Activated CD4-positive, alpha-beta T cell treated with anti-CD3 and anti-CD28 coated beads, Interleukin-2, Interleukin-4, amounts not matched to agents 100 ng/mL and 50 ng/mL, durations not matched to agents 16 hours and 8 hours (primary cell): ENCODE results near the gene MOSPD3.
A peak's percentile ranks its signal among the peaks of the same experiment; 100 is the strongest.

Experiments
- DNase-seq: peaks from one replicate; pipeline ENCODE4 v3.0.0-alpha.2; 2020; ENCODE audit warnings: low spot score

MOSPD3 gene

GRCh38 chr7:100591596-100591995, 20.7 kb upstream of the MOSPD3 start:
- DNase-seq, result no peak

GRCh38 chr7:100595188-100595587, 17.2 kb upstream of the MOSPD3 start:
- DNase-seq, result no peak

- no peak for DNase-seq
These were observed 13.9 kb upstream of the MOSPD3 start for GRCh38 chr7:100598425-100598824.

- no peak for DNase-seq
These were observed 12.2 kb upstream of the MOSPD3 start for GRCh38 chr7:100599911-100600729.

GRCh38 chr7:100600730-100601038, 11.7 kb upstream of the MOSPD3 start:
- DNase-seq, result no peak

- DNase-seq, result no peak
These were observed 9.2 kb upstream of the MOSPD3 start for GRCh38 chr7:100602889-100603725.

GRCh38 chr7:100603726-100604027, 8.7 kb upstream of the MOSPD3 start:
- no peak for DNase-seq

- peak; percentile 53 for DNase-seq
These were observed 8.0 kb upstream of the MOSPD3 start for GRCh38 chr7:100604028-100604975.

GRCh38 chr7:100604976-100605911, 7.1 kb upstream of the MOSPD3 start:
- DNase-seq, result no peak

GRCh38 chr7:100606313-100606712, 6.0 kb upstream of the MOSPD3 start:
- no peak for DNase-seq

- no peak for DNase-seq
These were observed 5.2 kb upstream of the MOSPD3 start for GRCh38 chr7:100607111-100607510.

- DNase-seq, result no peak
These were observed 2.4 kb upstream of the MOSPD3 start for GRCh38 chr7:100609958-100610357.

- no peak for DNase-seq
These were observed 520 bp downstream of the MOSPD3 start for GRCh38 chr7:100612730-100613390.

GRCh38 chr7:100613412-100614175, 1.3 kb downstream of the MOSPD3 start:
- no peak for DNase-seq

- DNase-seq, result no peak
These were observed 2.0 kb downstream of the MOSPD3 start for GRCh38 chr7:100614308-100614861.

- DNase-seq, result no peak
These were observed 7.9 kb downstream of the MOSPD3 start for GRCh38 chr7:100620239-100620638.

- no peak for DNase-seq
These were observed 8.5 kb downstream of the MOSPD3 start for GRCh38 chr7:100620804-100621203.

- DNase-seq, result no peak
These were observed 9.2 kb downstream of the MOSPD3 start for GRCh38 chr7:100621554-100621953.

GRCh38 chr7:100623951-100624824, 11.8 kb downstream of the MOSPD3 start:
- no peak for DNase-seq
